H1 (cell line): ENCODE results near the gene LPAR2. TPM values are rescaled to one million over a fixed set of nuclear protein-coding genes. Genes with fewer than 3 reads are reported as not detected.

Experiments
- SP2 ChIP-seq: IDR thresholded peaks from 2 replicates; pipeline ENCODE4 v1.6.1; 2012; ENCODE audit warnings: mild to moderate bottlenecking, low read length, inconsistent platforms
- polyA plus RNA-seq, 7 experiments: library from polyadenylated mRNA; depleted of rRNA in 3 of 7; stranded (reverse) in 5 of 7; unstranded in 2 of 7; fragments of >200 nt in 5 of 7; fragments of 200-250 nt in 2 of 7; gene quantifications; 1 replicate in 5 of 7; 2 replicates in 1 of 7; 4 replicates in 1 of 7; pipeline versions ENCODE4 v1.2.1 to v1.2.3, GENCODE V29; 2011 to 2013; ENCODE audit warnings: missing spikeins in 2 of 7, mixed read lengths in 2 of 7
- total RNA-seq: library from RNA; stranded (reverse); fragmentation: NEBNext Ultra II Directional; extraction: Animal tissue kit (Norgen Biotek cat#: 25700); gene quantifications from 2 replicates; pipeline ENCODE4 v1.2.1, GENCODE V29; 2021
- TF ChIP-seq, protein P1 (sequence below), 3 experiments: IDR thresholded peaks; 1 replicate in 2 of 3; 2 replicates in 1 of 3; pipeline versions ENCODE4 v1.5.1 to v1.6.1; 2011; ENCODE audit warnings: low read length in 3 of 3, mild to moderate bottlenecking in 3 of 3, inconsistent platforms in 2 of 3, low read depth in 1 of 3, moderate library complexity in 1 of 3; ENCODE audit not compliant: insufficient read depth in 1 of 3; ENCODE audit errors: control extremely low read depth in 1 of 3

Gene LPAR2
- total and polyA plus RNA-seq, 2 of the 8 experiments (the other 6 are each of a cell fraction or from before 2014, with no cell fraction given): 47.6 to 70.2 TPM

GRCh38 chr19:19635313-19635702 lies 7.3 kb upstream of the LPAR2 start (continued):
- TF ChIP-seq, protein P1, sequence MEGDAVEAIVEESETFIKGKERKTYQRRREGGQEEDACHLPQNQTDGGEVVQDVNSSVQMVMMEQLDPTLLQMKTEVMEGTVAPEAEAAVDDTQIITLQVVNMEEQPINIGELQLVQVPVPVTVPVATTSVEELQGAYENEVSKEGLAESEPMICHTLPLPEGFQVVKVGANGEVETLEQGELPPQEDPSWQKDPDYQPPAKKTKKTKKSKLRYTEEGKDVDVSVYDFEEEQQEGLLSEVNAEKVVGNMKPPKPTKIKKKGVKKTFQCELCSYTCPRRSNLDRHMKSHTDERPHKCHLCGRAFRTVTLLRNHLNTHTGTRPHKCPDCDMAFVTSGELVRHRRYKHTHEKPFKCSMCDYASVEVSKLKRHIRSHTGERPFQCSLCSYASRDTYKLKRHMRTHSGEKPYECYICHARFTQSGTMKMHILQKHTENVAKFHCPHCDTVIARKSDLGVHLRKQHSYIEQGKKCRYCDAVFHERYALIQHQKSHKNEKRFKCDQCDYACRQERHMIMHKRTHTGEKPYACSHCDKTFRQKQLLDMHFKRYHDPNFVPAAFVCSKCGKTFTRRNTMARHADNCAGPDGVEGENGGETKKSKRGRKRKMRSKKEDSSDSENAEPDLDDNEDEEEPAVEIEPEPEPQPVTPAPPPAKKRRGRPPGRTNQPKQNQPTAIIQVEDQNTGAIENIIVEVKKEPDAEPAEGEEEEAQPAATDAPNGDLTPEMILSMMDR (IDR thresholded peaks at IDR 0.05; ENCODE audit: control extremely low read depth in 1 of 3, insufficient read depth in 1 of 3, low read depth in 1 of 3, low read length in 3 of 3): no peak
- TF ChIP-seq SP2: no peak
